Sigmoid colon (tissue), 4 donors: Measurements from ENCODE around the gene FUT8.

Experiments used
- CTCF ChIP-seq, 4 experiments: fragments of 450-650 bp in 3 of 4; fragments of 200-600 bp in 1 of 4; IDR thresholded peaks; one replicate each; pipeline ENCODE4 v1.5.1; 2016 to 2019; ENCODE audit warnings: antibody characterized with exemption in 4 of 4, mild to moderate bottlenecking in 3 of 4, moderate library complexity in 2 of 4
- EP300 ChIP-seq, 4 donors: sonication (generic); formaldehyde crosslinking; IDR thresholded peaks; one replicate each; pipeline ENCODE4 v1.6.1; 2017; ENCODE audit warnings: antibody characterized with exemption in 4 of 4

GRCh38 chr14:65533736-65534404, 121.3 kb downstream of the FUT8 start:
- no peak for TF ChIP-seq EP300 (IDR thresholded peaks at IDR 0.05)
- TF ChIP-seq CTCF (IDR thresholded peaks at IDR 0.05), result no peak
